GM13977 (cell line): Measurements from ENCODE around the gene ABLIM3.

Experiments used
- DNase-seq: peaks from one replicate; pipeline ENCODE4 v3.0.0; 2012; ENCODE audit warnings: low spot score
- CTCF ChIP-seq: IDR thresholded peaks from 2 replicates; pipeline ENCODE4 v1.5.1; 2012; ENCODE audit warnings: mild to moderate bottlenecking, control low read depth; ENCODE audit not compliant: insufficient read depth; ENCODE audit errors: extremely low read depth, missing control alignments
- in situ Hi-C: fragments of 300-500 bp; cut with MboI; formaldehyde crosslinking; loops from one replicate; pipeline ENCODE4 v1.12.0; 2022; ENCODE audit warnings: low sequenced_read_pairs, low pct_unique_long_range_greater_than_20kb, mixed read lengths, inconsistent platforms; ENCODE audit not compliant: unreplicated experiment

Gene ABLIM3

GRCh38 chr5:149271195-149271715, 130.0 kb downstream of the ABLIM3 start:
- no peak for TF ChIP-seq CTCF
- DNase-seq: peak; percentile 17
- in situ Hi-C loops: loop anchor here (25.0 kb wide), 1 partner anchor 534 kb away; no protein-coding TSS in a partner anchor

GRCh38 chr5:149271716-149272563, 130.6 kb downstream of the ABLIM3 start, which contains the start of gene AFAP1L1:
Gene AFAP1L1, plus strand, starts transcription at chr5:149271859. Its CDS starts 110 bp downstream, at chr5:149271969.
- in situ Hi-C loops: loop anchor here (25.0 kb wide), 1 partner anchor 535 kb away; no protein-coding TSS in a partner anchor
- DNase-seq: peak; percentile 43
- TF ChIP-seq CTCF: no peak

GRCh38 chr5:149272781-149273180, 131.5 kb downstream of the ABLIM3 start:
- DNase-seq: peak; percentile 14
- in situ Hi-C loops: loop anchor here (25.0 kb wide), 1 partner anchor 535 kb away; no protein-coding TSS in a partner anchor

- TF ChIP-seq CTCF: no peak
- in situ Hi-C loops: loop anchor here (25.0 kb wide), 1 partner anchor 536 kb away; no protein-coding TSS in a partner anchor
- no peak for DNase-seq
These were observed 131.9 kb downstream of the ABLIM3 start for GRCh38 chr5:149273237-149273636.

- no peak for DNase-seq
- in situ Hi-C loops: loop anchor here (25.0 kb wide), 1 partner anchor 537 kb away; no protein-coding TSS in a partner anchor
- no peak for TF ChIP-seq CTCF
These were observed 132.7 kb downstream of the ABLIM3 start for GRCh38 chr5:149273950-149274349.

GRCh38 chr5:149274939-149275338, 133.6 kb downstream of the ABLIM3 start:
- in situ Hi-C loops: loop anchor here (25.0 kb wide), 1 partner anchor 538 kb away; no protein-coding TSS in a partner anchor
- no peak for TF ChIP-seq CTCF
- no peak for DNase-seq

GRCh38 chr5:149277801-149278200, 136.5 kb downstream of the ABLIM3 start:
- in situ Hi-C loops: no loop called here
- TF ChIP-seq CTCF: no peak
- no peak for DNase-seq
